ENCODE measurements around the gene NRARP. TPM values are rescaled to one million over a fixed set of nuclear protein-coding genes. Genes with fewer than 3 reads are reported as not detected.
A peak's percentile ranks its signal among the peaks of the same experiment; 100 is the strongest.

NRARP gene
- total and polyA plus RNA-seq, 2 of the 8 experiments (the other 6 are each of a cell fraction or from before 2014, with no cell fraction given) = 32.5 to 37.2 TPM

DNA sequence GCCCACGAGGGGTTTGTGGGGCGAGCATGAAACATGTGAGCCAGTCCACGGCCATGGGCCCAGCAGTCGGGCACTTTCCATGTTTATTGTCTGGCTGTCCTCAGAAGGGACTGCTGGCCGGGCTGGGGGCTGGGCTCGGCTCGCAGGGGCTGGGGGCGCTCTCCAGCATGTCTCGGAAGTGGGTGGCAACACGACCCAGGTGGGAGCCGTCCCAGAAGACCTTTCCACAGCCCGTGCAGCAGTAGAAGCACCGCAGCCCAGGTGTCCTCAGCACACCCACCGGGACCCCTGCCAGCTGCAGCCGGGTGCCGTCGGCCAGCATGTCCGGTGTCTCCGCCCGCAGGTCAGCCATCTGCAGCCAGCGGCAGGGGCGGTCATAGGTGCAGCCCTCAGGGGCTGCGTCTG, 4.8 kb upstream of the NRARP start:
- peak overlapping the region; percentile 6 for H4K91ac ChIP-seq (replicated peaks; ENCODE audit: insufficient read length, low read length)
- H3K27ac ChIP-seq (ENCODE audit: low read depth, low read length) = no peak overlapping the region
- H4K20me1 ChIP-seq (replicated peaks in 1 of 2; ENCODE audit: control insufficient read depth in 1 of 2, insufficient read depth in 2 of 2, low read length in 2 of 2) = no peaks in the 10 kb centered on the region
- no peak overlapping the region for H3K23ac ChIP-seq (ENCODE audit: insufficient read length)
- no peak overlapping the region for H2BK5ac ChIP-seq (ENCODE audit: low read depth, low read length)
- no peak overlapping the region for H3K4me2 ChIP-seq (ENCODE audit: insufficient read depth in 1 of 2, low read depth in 2 of 2, low read length in 2 of 2)
- H4K8ac ChIP-seq (ENCODE audit: extremely low read depth, insufficient read depth, low read length) = no peak overlapping the region
- H3K79me1 ChIP-seq (ENCODE audit: low read depth, low read length) = no peaks in the 10 kb centered on the region
- no peak overlapping the region for H3K4ac ChIP-seq (replicated peaks; ENCODE audit: insufficient read length, low read depth, low read length)
- H3K36me3 ChIP-seq (ENCODE audit: control insufficient read depth in 2 of 4, insufficient read depth in 4 of 4, low read length in 3 of 4) = no peaks in the 10 kb centered on the region
- H2BK20ac ChIP-seq (ENCODE audit: low read length) = no peak overlapping the region
- ChIA-PET CTCF (ENCODE audit: partially characterized antibody) (interaction anchor here (0.6 to 2.8 kb wide), 5 partner anchors 10 to 60 kb away, joined by 3 to 18 read pairs (median 3); a partner anchor contains a TSS), POLR2A (ENCODE audit: partially characterized antibody) (interaction anchor here (1.0 to 1.2 kb wide), 5 partner anchors 9 to 72 kb away, joined by 3 to 4 read pairs (median 3); partner anchors contain the start of gene TUBB4B)
- H3K4me1 ChIP-seq (replicated peaks in 1 of 4; ENCODE audit: control insufficient read depth in 3 of 4, insufficient read depth in 4 of 4, low read length in 3 of 4) = peaks cover 0 to 49% (median 37%) of the 10 kb centered on the region in 4 experiments; a peak in 6 of 7 replicates
- peak overlapping the region; percentile 27; the same call in 1 of the 2 replicates for H2BK12ac ChIP-seq (ENCODE audit: low read depth, low read length)
- H4K5ac ChIP-seq (ENCODE audit: insufficient read length, low read depth, low read length) = no peak overlapping the region
- peak overlapping the region; percentile 24; the same call in 1 of the 2 replicates for H2AK5ac ChIP-seq (ENCODE audit: low read depth, low read length)
- no peak overlapping the region for H3K14ac ChIP-seq (ENCODE audit: insufficient read length)
- TF ChIP-seq SP2 (IDR thresholded peaks at IDR 0.05; ENCODE audit: low read length) = no peak
- no peak for TF ChIP-seq RFX5 (IDR thresholded peaks at IDR 0.05; ENCODE audit: borderline replicate concordance, low read depth, low read length)
- TF ChIP-seq TAF7 (optimal IDR thresholded peaks at IDR 0.05; ENCODE audit: borderline replicate concordance, low read depth, low read length) = no peak
- TF ChIP-seq BRCA1 (IDR thresholded peaks at IDR 0.05; ENCODE audit: low read depth, low read length) = no peak
- TF ChIP-seq HDAC6 (IDR thresholded peaks at IDR 0.05; ENCODE audit: low read depth, low read length) = no peak
- TF ChIP-seq, protein P1, sequence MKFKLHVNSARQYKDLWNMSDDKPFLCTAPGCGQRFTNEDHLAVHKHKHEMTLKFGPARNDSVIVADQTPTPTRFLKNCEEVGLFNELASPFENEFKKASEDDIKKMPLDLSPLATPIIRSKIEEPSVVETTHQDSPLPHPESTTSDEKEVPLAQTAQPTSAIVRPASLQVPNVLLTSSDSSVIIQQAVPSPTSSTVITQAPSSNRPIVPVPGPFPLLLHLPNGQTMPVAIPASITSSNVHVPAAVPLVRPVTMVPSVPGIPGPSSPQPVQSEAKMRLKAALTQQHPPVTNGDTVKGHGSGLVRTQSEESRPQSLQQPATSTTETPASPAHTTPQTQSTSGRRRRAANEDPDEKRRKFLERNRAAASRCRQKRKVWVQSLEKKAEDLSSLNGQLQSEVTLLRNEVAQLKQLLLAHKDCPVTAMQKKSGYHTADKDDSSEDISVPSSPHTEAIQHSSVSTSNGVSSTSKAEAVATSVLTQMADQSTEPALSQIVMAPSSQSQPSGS (IDR thresholded peaks at IDR 0.05; ENCODE audit: low read length) = no peak
- TF ChIP-seq PHF8 (conservative IDR thresholded peaks at IDR 0.05; ENCODE audit: low read depth, low read length) = no peak
- TF ChIP-seq, protein P2, sequence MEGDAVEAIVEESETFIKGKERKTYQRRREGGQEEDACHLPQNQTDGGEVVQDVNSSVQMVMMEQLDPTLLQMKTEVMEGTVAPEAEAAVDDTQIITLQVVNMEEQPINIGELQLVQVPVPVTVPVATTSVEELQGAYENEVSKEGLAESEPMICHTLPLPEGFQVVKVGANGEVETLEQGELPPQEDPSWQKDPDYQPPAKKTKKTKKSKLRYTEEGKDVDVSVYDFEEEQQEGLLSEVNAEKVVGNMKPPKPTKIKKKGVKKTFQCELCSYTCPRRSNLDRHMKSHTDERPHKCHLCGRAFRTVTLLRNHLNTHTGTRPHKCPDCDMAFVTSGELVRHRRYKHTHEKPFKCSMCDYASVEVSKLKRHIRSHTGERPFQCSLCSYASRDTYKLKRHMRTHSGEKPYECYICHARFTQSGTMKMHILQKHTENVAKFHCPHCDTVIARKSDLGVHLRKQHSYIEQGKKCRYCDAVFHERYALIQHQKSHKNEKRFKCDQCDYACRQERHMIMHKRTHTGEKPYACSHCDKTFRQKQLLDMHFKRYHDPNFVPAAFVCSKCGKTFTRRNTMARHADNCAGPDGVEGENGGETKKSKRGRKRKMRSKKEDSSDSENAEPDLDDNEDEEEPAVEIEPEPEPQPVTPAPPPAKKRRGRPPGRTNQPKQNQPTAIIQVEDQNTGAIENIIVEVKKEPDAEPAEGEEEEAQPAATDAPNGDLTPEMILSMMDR (IDR thresholded peaks at IDR 0.05; ENCODE audit: control extremely low read depth in 1 of 3, insufficient read depth in 1 of 3, low read depth in 1 of 3, low read length in 3 of 3) = no peak
- TF ChIP-seq CEBPB (IDR thresholded peaks at IDR 0.05; ENCODE audit: low read depth, low read length) = no peak
- H3K18ac ChIP-seq (ENCODE audit: extremely low read depth, low read length) = no peak overlapping the region; the same call in 1 of the 2 replicates
- H3K9me3 ChIP-seq (ENCODE audit: insufficient read depth in 2 of 2, low read depth in 1 of 2, low read length in 1 of 2) = no peaks in the 10 kb centered on the region
- H3K4me3 ChIP-seq (ENCODE audit: extremely low read depth in 1 of 4, insufficient read depth in 2 of 4, low read depth in 3 of 4, low read length in 4 of 4) = no peak overlapping the region
- peaks cover 0 to 16% (median 7%) of the 10 kb centered on the region in 4 experiments; a peak in 5 of 7 replicates for H3K27me3 ChIP-seq (replicated peaks in 1 of 4; ENCODE audit: control insufficient read depth in 3 of 4, extremely low read depth in 1 of 4, insufficient read depth in 3 of 4, low read length in 3 of 4)
- DNase-seq (ENCODE audit: low read depth in 1 of 2, low spot score in 2 of 2) (no peak), FAIRE-seq (no peak)
- no peak overlapping the region for H3K56ac ChIP-seq (replicated peaks; ENCODE audit: insufficient read length, low read depth, low read length)
- 89% methylated on average over 20 of the region's 23 CpGs; no CpG with 5 or more reads in 1 of the 2 experiments for WGBS, 2 experiments (ENCODE audit: extremely low coverage in 1 of 2, insufficient coverage in 1 of 2, insufficient read length in 1 of 2, insufficient replicate concordance in 2 of 2, low coverage in 1 of 2, low lambda C conversion rate in 2 of 2, missing lambda C conversion rate in 1 of 2)
- H3K79me2 ChIP-seq (ENCODE audit: control insufficient read depth in 1 of 2, insufficient read depth in 2 of 2, low read length in 2 of 2) = no peaks in the 10 kb centered on the region
- no peak overlapping the region for H2AFZ ChIP-seq (ENCODE audit: low read length)
- H2BK15ac ChIP-seq (ENCODE audit: low read length) = peak overlapping the region; percentile 46; the same call in 1 of the 2 replicates
- no peak overlapping the region for H3K9ac ChIP-seq (replicated peaks in 1 of 4; ENCODE audit: extremely low read depth in 1 of 4, low read depth in 3 of 4, low read length in 3 of 4)
- H3K23me2 ChIP-seq (ENCODE audit: low read depth, low read length) = peaks cover 6% of the 10 kb centered on the region; the same call in 1 of the 2 replicates
- no peak overlapping the region for H2BK120ac ChIP-seq (replicated peaks; ENCODE audit: low read depth, low read length)
